Measurements from ENCODE around the gene GTPBP6. TPM values are rescaled to one million over a fixed set of nuclear protein-coding genes. Genes with fewer than 3 reads are reported as not detected.
"Not testable (repeated sequence)": the region's sequence is repeated elsewhere in the genome, so short reads cannot be mapped to it uniquely, and the experiment has no call there.

The GTPBP6 gene
- total RNA-seq, 4 donors from 2014 or later = 35.3 to 53.5 (median 46.3) TPM

GRCh38 chrX:287670-288069, 30.9 kb downstream of the GTPBP6 start:
- 83 to 94% methylated on average over 5 to 6 of the region's 7 CpGs for WGBS, 2 donors (ENCODE audit: low coverage in 1 of 2)
- Histone ChIP-seq H3K27ac (no peak overlapping the region), H3K4me3 (no peak overlapping the region), H3K36me3 (peaks cover 0 to 63% of the 10 kb centered on the region in 2 donors), H3K4me1 (peaks cover 0 to 18% (median 0%) of the 10 kb centered on the region in 3 donors), H3K27me3 (no peaks in the 10 kb centered on the region), H3K9me3 (no peaks in the 10 kb centered on the region)
- no peak for ATAC-seq
- TF ChIP-seq POLR2AphosphoS5 (IDR thresholded peaks at IDR 0.05) = no peak
- TF ChIP-seq EP300 (IDR thresholded peaks at IDR 0.05) = no peak
- no peak for TF ChIP-seq POLR2A (IDR thresholded peaks at IDR 0.05)
- TF ChIP-seq, protein P1, sequence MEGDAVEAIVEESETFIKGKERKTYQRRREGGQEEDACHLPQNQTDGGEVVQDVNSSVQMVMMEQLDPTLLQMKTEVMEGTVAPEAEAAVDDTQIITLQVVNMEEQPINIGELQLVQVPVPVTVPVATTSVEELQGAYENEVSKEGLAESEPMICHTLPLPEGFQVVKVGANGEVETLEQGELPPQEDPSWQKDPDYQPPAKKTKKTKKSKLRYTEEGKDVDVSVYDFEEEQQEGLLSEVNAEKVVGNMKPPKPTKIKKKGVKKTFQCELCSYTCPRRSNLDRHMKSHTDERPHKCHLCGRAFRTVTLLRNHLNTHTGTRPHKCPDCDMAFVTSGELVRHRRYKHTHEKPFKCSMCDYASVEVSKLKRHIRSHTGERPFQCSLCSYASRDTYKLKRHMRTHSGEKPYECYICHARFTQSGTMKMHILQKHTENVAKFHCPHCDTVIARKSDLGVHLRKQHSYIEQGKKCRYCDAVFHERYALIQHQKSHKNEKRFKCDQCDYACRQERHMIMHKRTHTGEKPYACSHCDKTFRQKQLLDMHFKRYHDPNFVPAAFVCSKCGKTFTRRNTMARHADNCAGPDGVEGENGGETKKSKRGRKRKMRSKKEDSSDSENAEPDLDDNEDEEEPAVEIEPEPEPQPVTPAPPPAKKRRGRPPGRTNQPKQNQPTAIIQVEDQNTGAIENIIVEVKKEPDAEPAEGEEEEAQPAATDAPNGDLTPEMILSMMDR (IDR thresholded peaks at IDR 0.05) = no peak

- H3K4me3 ChIP-seq = no peak overlapping the region
- H3K36me3 ChIP-seq = peaks cover 0 to 38% of the 10 kb centered on the region in 2 donors
- peaks cover 0 to 35% (median 9%) of the 10 kb centered on the region in 3 donors for H3K4me1 ChIP-seq
- 86 to 91% methylated on average over 12 to 13 of the region's 13 CpGs for WGBS, 2 donors (ENCODE audit: low coverage in 1 of 2)
- TF ChIP-seq POLR2A (IDR thresholded peaks at IDR 0.05) = no peak
- TF ChIP-seq EP300 (IDR thresholded peaks at IDR 0.05) = no peak
- TF ChIP-seq POLR2AphosphoS5 (IDR thresholded peaks at IDR 0.05) = no peak
- TF ChIP-seq, protein P1 (IDR thresholded peaks at IDR 0.05) = no peak
- H3K27me3 ChIP-seq = no peaks in the 10 kb centered on the region
- no peaks in the 10 kb centered on the region for H3K9me3 ChIP-seq
- no peak for ATAC-seq
- H3K27ac ChIP-seq = no peak overlapping the region
These were observed 33.4 kb downstream of the GTPBP6 start for GRCh38 chrX:285076-285677.

DNA sequence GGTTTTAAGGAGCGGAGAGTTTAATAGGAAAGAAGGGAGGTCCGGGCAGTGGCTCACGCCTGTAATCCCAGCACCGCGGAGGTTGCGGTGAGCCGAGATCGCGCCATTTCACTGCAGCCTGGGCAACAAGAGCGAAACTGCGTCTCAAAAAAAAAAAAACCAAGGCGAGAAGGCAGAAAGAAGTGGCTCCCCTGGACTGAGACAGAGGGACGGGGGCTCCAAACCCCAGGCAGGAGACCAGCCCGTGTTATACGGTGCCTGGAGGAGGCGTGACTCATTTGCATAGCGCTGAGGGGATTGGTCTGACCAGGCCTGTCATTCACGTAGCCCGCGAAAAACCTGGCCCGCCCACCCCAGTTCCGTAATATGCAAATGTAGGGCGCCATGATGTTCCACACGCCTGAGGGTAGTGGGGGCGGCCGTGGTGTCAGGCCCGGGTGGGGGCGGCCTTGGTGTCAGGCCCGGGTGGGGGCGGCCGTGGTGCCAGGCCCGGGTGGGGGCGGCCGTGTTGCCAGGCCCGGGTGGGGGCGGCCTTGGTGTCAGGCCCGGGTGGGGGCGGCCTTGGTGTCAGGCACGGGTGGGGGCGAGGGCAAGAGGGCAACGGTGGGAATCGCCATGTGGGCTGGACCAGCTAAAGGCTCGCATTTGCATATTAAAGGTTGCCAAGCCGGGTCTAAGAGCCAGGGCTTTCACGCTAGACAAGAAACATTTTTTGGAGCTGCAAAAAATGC, 35.3 kb downstream of the GTPBP6 start:
- Histone ChIP-seq H3K36me3 (peaks cover 0 to 19% of the 10 kb centered on the region in 2 donors), H3K27ac (peak overlapping the region in 3 of 4 donors; percentile 72 to 81 (median 78)), H3K9me3 (no peaks in the 10 kb centered on the region), H3K27me3 (no peaks in the 10 kb centered on the region), H3K4me1 (peaks cover 0 to 35% (median 9%) of the 10 kb centered on the region in 3 donors), H3K4me3 (peak overlapping the region; percentile 57 to 61)
- ATAC-seq = peak; percentile 98
- WGBS, 2 donors (ENCODE audit: low coverage in 1 of 2) = 0 to 1% methylated on average over 9 to 28 of the region's 45 CpGs
- TF ChIP-seq POLR2AphosphoS5 (IDR thresholded peaks at IDR 0.05) (no peak), EP300 (IDR thresholded peaks at IDR 0.05) (no peak), POLR2A (IDR thresholded peaks at IDR 0.05) (no peak)
- TF ChIP-seq, protein P1 (IDR thresholded peaks at IDR 0.05) = no peak

- H3K4me3 ChIP-seq, H3K9me3 ChIP-seq, H3K27me3 ChIP-seq, ATAC-seq: not testable (repeated sequence)
- Histone ChIP-seq H3K4me1 (peaks cover 0 to 35% (median 9%) of the 10 kb centered on the region in 3 donors), H3K36me3 (peaks cover 0 to 13% of the 10 kb centered on the region in 2 donors), H3K27ac (peak overlapping the region in 2 of 4 donors; percentile 51 to 66)
- 71 to 81% methylated on average over 7 to 18 of the region's 21 CpGs for WGBS, 2 donors (ENCODE audit: low coverage in 1 of 2)
These were observed 36.5 kb downstream of the GTPBP6 start for GRCh38 chrX:282000-282681.

All from gastroesophageal sphincter (tissue), 4 donors.